HUES6 (cell line): ENCODE measurements around the gene NPTX1.

Experiments used
- H3K27ac ChIP-seq: 2 replicates; pipeline ENCODE4 v1.7.0; 2013; ENCODE audit warnings: low read depth, mild to moderate bottlenecking, low read length, inconsistent platforms
- H3K27me3 ChIP-seq: 2 replicates; pipeline ENCODE4 v1.6.1; 2013; ENCODE audit warnings: low read length; ENCODE audit not compliant: control insufficient read depth, insufficient read depth
- H3K36me3 ChIP-seq: 2 replicates; pipeline ENCODE4 v1.6.1; 2013; ENCODE audit warnings: low read length; ENCODE audit not compliant: control insufficient read depth, insufficient read depth
- H3K4me1 ChIP-seq: 2 replicates; pipeline ENCODE4 v1.6.1; 2013; ENCODE audit warnings: low read length; ENCODE audit not compliant: control insufficient read depth, insufficient read depth
- H3K4me3 ChIP-seq: 2 replicates; pipeline ENCODE4 v1.5.1; 2013; ENCODE audit warnings: low read depth, low read length
- H3K9ac ChIP-seq: one replicate; pipeline ENCODE4 v1.6.1; 2013; ENCODE audit warnings: mild to moderate bottlenecking, low read length
- H3K9me3 ChIP-seq: 2 replicates; pipeline ENCODE4 v1.6.1; 2013; ENCODE audit warnings: low read depth, low read length; ENCODE audit not compliant: control insufficient read depth, insufficient read depth

Gene NPTX1

GRCh38 chr17:80502578-80502877, 26.1 kb upstream of the NPTX1 start:
- Histone ChIP-seq H3K27me3 (peaks cover 53% of the 10 kb centered on the region), H3K36me3 (no peaks in the 10 kb centered on the region), H3K9ac (no peak overlapping the region), H3K4me3 (no peak overlapping the region), H3K4me1 (no peaks in the 10 kb centered on the region), H3K9me3 (no peaks in the 10 kb centered on the region), H3K27ac (no peak overlapping the region)

GRCh38 chr17:80501741-80502577, 25.6 kb upstream of the NPTX1 start:
- Histone ChIP-seq H3K27me3 (peaks cover 53% of the 10 kb centered on the region), H3K36me3 (no peaks in the 10 kb centered on the region), H3K4me1 (no peaks in the 10 kb centered on the region), H3K27ac (no peak overlapping the region), H3K9me3 (no peaks in the 10 kb centered on the region), H3K9ac (no peak overlapping the region), H3K4me3 (no peak overlapping the region)

DNA sequence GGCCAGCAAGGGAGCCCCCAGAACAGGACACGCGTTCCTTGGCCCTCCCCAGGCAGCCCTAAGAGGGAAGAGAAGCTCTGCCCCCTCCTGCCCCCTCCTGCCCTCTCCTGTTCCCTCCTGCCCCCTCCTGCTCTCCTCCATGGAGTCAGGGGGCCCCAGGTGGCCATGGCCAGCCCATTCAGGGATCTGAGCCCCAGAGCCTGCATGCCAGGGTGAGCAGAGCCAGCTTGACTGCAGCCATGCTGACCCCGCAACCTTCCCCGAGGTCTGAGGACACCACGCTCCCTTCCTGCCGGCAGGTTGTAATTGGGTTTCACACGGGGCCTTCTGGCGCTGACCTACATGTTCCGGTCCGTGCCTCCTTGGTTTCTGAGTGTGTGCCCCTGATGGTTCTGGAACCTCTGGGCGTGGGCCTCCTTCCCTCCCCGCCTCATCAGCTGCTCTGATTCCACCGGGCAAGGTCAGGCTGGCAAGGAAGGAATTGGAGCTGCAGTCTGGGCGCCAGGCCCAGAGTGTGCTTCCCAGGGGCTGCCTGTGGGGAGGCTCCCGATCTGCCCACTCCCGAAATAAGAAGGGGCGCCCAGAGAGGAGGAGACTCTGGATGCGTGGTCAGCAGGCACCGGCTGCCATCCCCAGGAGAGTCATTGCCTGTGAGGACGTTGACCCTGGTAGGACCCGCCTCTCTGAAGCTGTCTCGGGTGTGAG, 23.7 kb upstream of the NPTX1 start:
- Histone ChIP-seq H3K4me3 (no peak overlapping the region), H3K9ac (no peak overlapping the region), H3K27me3 (peaks cover 49% of the 10 kb centered on the region)

GRCh38 chr17:80499560-80499959, 23.2 kb upstream of the NPTX1 start:
- no peaks in the 10 kb centered on the region for H3K9me3 ChIP-seq
- no peaks in the 10 kb centered on the region for H3K4me1 ChIP-seq
- no peak overlapping the region for H3K27ac ChIP-seq
- H3K4me3 ChIP-seq: no peak overlapping the region
- H3K36me3 ChIP-seq: no peaks in the 10 kb centered on the region
- H3K27me3 ChIP-seq: peaks cover 49% of the 10 kb centered on the region
- no peak overlapping the region for H3K9ac ChIP-seq

More for the DNA sequence above, 23.7 kb upstream of the NPTX1 start:
- Histone ChIP-seq H3K9me3 (no peaks in the 10 kb centered on the region), H3K4me1 (no peaks in the 10 kb centered on the region), H3K27ac (no peak overlapping the region), H3K36me3 (no peaks in the 10 kb centered on the region)

- H3K4me1 ChIP-seq: no peaks in the 10 kb centered on the region
- no peak overlapping the region for H3K9ac ChIP-seq
- H3K9me3 ChIP-seq: no peaks in the 10 kb centered on the region
- no peak overlapping the region for H3K27ac ChIP-seq
- H3K36me3 ChIP-seq: no peaks in the 10 kb centered on the region
- peaks cover 49% of the 10 kb centered on the region; the same call in 1 of the 2 replicates for H3K27me3 ChIP-seq
- H3K4me3 ChIP-seq: no peak overlapping the region
Observed at GRCh38 chr17:80498920-80499410, 22.6 kb upstream of the NPTX1 start.

- Histone ChIP-seq H3K9ac (no peak overlapping the region), H3K27me3 (peaks cover 53% of the 10 kb centered on the region; the same call in 1 of the 2 replicates), H3K4me3 (no peak overlapping the region), H3K27ac (no peak overlapping the region), H3K9me3 (no peaks in the 10 kb centered on the region), H3K4me1 (no peaks in the 10 kb centered on the region), H3K36me3 (no peaks in the 10 kb centered on the region)
Observed at GRCh38 chr17:80498242-80498919, 22.0 kb upstream of the NPTX1 start.

DNA sequence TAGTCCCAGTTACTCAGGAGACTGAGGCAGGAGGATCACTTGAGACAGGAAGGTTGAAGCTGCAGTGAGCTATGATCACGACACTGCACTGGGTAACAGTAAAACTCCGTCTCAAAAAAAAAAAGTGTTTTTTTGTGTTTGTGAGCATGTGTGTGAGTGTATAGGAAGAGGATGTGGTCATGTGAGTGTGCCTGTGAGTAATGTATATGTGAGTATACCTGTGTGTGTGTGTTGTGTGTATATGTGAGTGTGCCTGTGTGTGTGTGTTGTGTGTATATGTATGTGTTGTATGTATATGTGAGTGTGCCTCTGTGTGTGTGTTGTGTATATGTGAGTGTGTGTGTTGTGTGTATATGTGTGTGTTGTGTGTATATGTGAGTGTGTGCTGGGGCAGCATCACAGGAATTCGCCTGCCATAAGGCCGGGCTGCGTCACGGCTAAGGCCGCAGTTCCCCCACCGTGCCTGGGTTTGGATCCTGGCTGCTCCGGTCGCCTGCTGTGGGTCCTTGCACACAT, 21.4 kb upstream of the NPTX1 start:
- H3K27me3 ChIP-seq: peaks cover 59% of the 10 kb centered on the region; the same call in 1 of the 2 replicates
- H3K27ac ChIP-seq: no peak overlapping the region
- H3K4me1 ChIP-seq: no peaks in the 10 kb centered on the region
- H3K9me3 ChIP-seq: no peaks in the 10 kb centered on the region
- H3K9ac ChIP-seq: no peak overlapping the region
- no peak overlapping the region for H3K4me3 ChIP-seq
- H3K36me3 ChIP-seq: no peaks in the 10 kb centered on the region

- no peak overlapping the region for H3K9ac ChIP-seq
- peaks cover 57% of the 10 kb centered on the region for H3K27me3 ChIP-seq
- 0 out of 2 replicates have a peak, but pooled peaks cover 2% of the 10 kb centered on the region for H3K4me1 ChIP-seq
- no peak overlapping the region for H3K27ac ChIP-seq
- no peak overlapping the region for H3K4me3 ChIP-seq
- H3K36me3 ChIP-seq: no peaks in the 10 kb centered on the region
- H3K9me3 ChIP-seq: no peaks in the 10 kb centered on the region
Observed at GRCh38 chr17:80494547-80494946, 18.1 kb upstream of the NPTX1 start.

GRCh38 chr17:80492343-80493136, 16.1 kb upstream of the NPTX1 start:
- Histone ChIP-seq H3K9ac (no peak overlapping the region), H3K9me3 (no peaks in the 10 kb centered on the region), H3K27ac (no peak overlapping the region), H3K4me3 (no peak overlapping the region), H3K36me3 (no peaks in the 10 kb centered on the region), H3K4me1 (0 out of 2 replicates have a peak, but pooled peaks cover 3% of the 10 kb centered on the region), H3K27me3 (peaks cover 60% of the 10 kb centered on the region)
